ENCODE data around the gene BIK. TPM values are rescaled to one million over a fixed set of nuclear protein-coding genes. Genes with fewer than 3 reads are reported as not detected.

The BIK gene
- total RNA-seq, 1 donor: 0.81 TPM

Other genes with a start within 250 kb of the BIK start
- 59.5 TPM for gene PACSIN2, start 95.6 kb upstream of the BIK start, total RNA-seq
- 12.9 TPM for gene TTLL1, start 21.4 kb upstream of the BIK start, total RNA-seq
- gene MCAT, start 32.6 kb downstream of the BIK start, total RNA-seq: 25.0 TPM
- 162 TPM for gene TSPO, start 40.8 kb downstream of the BIK start, total RNA-seq
- 83.5 TPM for gene TTLL12, start 76.4 kb downstream of the BIK start, total RNA-seq
- gene SCUBE1, start 232.6 kb downstream of the BIK start, total RNA-seq: 1.3 TPM

Data from hematopoietic multipotent progenitor cell (in vitro differentiated cells).